Endometrial microvascular endothelial cells (primary cell): ENCODE measurements around the gene ZNF438. TPM values are rescaled to one million over a fixed set of nuclear protein-coding genes. Genes with fewer than 3 reads are reported as not detected.
"Not testable (repeated sequence)": the region's sequence is repeated elsewhere in the genome, so short reads cannot be mapped to it uniquely, and the experiment has no call there.

Experiments
- in situ Hi-C: cut with HindIII; loops from 2 replicates; pipeline ENCODE4 v1.10.0; 2017; ENCODE audit warnings: low sequenced_read_pairs, low pct_unique_long_range_greater_than_20kb; ENCODE audit errors: inconsistent ontology term
- total RNA-seq: library from RNA; depleted of rRNA; stranded (reverse); fragments of >200 nt; gene quantifications from one replicate; pipeline ENCODE4 v1.2.3, GENCODE V29; 2015; ENCODE audit errors: inconsistent ontology term

ZNF438 gene
- total RNA-seq, 1 donor from 2014 or later, result 11.0 TPM

DNA sequence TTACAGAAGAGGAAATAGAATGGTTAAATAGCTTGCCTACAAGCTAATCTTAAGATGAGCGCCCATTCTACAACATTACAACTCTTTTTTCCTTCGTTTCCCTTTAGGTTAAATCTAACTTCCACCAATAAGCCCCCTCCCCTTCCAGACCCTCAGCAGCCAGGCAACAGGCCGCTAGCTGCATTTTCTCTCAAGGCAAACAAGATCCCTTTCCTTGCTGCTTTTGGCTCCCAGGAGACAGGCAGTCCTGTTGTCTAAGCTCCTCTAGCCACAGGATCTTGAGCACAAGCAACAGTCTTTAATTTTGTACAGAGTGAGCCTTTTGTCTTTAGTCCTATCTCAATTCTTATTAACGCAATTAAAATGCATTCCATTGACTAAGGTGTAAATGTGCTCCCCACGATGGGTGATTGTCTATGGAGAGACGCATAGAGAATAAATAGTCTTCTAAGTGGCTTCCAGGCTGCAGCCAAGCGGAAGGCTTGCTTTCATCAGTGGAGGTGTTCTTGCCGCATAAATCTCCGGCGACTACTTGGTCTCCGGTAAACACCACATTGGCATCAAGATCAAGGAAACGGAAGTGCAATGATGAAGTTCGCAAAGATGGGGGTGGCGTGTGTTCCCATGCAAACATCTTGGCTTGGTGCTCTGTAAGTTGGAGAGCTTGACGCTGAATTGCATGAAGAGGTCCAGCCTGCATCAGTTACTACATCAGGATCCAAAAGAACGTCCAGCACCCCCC is 220.2 kb downstream of the ZNF438 start:
- in situ Hi-C loops, result loop anchor here (25.0 kb wide), 1 partner anchor 226 kb away; the partner anchor contains the start of gene ZNF438

DNA sequence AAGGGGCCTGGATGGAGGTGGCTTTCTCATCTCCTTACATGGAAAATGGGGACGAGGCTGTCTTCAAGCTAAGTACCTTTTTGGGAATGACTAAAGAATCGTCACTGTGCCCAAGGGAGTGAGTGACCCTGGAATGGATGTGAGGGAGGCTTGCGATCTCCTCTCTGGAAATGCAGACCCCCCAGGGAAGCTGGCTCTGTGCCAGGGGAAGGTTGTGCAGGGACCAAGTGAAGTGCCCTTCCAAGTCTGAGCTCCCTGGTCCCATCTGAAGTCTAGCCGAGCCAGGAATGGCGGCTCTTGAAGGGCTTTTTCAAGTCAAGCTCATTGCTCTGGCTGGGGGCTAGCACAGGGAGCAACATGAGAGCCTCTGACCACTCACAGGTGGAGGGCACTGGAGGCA is 221.2 kb downstream of the ZNF438 start:
- in situ Hi-C loops, result loop anchor here (25.0 kb wide), 1 partner anchor 227 kb away; the partner anchor contains the start of gene ZNF438

DNA sequence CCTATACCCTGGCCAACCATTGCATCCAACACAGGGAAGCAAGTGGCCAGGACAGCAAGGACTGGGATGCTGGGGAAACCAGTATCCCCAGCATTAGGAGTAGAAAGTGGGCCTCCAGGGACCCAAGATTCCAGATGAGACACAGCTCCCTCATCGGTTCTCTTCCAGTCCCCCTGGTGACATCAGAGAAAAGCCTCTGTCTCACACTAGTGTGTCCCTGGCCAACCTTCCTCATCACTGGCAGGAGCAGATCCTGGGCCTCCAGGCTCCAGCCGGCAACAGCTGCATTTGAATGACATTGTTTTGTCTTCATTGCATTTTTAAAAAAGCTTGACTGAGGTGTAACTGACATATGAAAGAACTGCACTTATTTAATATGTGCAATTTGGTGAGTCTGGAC is 224.8 kb downstream of the ZNF438 start:
- in situ Hi-C loops, result loop anchor here (25.0 kb wide), 1 partner anchor 230 kb away; the partner anchor contains the start of gene ZNF438

DNA sequence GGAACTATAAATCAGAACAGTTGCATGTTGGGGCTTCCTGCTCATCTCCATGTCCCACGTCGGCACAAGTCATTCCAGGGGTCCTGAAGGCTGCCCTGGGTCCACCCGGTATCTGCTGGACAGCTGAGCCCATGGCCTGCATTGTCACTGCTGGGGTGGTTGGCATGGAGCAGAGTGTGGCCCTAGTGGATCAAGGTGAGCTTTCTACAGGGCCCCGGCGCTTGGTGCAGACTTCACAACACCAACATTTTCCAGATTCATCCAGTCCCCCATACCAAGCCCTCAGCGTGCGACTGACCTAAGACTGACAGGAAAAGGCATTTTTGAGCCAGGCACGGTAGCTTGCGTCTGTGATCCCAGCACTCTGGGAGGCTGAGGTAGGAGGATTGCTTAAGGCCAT is 226.6 kb downstream of the ZNF438 start:
- in situ Hi-C loops, result loop anchor here (25.0 kb wide), 1 partner anchor 232 kb away; the partner anchor contains the start of gene ZNF438

DNA sequence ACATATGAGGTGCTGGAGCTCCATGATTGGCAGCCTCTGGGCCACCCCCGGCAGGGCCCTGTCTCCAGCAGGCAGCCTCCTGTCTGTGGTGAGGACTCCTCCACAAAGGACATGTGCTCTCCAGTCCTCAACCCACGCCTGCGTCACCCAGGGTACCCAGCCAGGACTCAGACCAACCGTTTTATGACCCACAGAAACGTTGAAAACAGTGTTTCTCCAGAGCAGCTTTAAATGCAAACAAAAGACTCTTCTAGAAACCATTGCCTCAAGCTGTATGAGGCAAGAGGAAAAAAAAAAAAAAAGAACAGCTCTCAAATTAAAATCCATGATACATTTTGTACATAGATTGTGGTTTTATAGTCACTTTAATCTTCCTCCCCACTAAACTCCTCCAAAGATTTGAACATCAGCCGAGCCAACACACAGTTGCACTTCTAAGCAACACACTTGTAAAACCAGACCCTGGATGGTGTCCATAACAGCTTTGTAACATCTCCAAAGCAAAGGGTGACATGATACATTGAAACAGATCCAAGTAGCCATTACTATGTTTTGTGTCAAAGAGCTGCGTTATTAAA is 227.1 kb downstream of the ZNF438 start:
- in situ Hi-C loops, result loop anchor here (25.0 kb wide), 1 partner anchor 233 kb away; the partner anchor contains the start of gene ZNF438

DNA sequence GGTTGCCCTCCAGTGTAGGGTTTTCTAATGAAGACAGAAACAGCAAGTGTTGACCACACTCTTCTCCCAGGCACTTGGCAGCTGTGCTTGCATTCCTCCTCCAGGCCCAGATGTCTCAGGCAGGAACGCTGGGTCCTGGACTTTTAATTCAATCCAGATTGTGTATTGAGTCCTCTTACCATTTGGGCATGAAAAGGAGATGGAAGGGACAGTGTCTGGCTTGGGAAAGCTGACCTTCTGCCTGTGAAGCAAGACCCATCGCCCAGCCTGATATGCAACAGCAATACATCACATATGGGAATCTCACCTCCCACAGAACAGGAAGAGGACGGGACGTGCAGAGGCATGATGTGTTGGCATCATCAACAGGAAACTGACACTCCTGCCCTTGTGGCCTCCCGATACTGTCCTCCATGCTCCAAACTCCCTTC is 227.8 kb downstream of the ZNF438 start:
- in situ Hi-C loops, result loop anchor here (25.0 kb wide), 1 partner anchor 233 kb away; the partner anchor contains the start of gene ZNF438

DNA sequence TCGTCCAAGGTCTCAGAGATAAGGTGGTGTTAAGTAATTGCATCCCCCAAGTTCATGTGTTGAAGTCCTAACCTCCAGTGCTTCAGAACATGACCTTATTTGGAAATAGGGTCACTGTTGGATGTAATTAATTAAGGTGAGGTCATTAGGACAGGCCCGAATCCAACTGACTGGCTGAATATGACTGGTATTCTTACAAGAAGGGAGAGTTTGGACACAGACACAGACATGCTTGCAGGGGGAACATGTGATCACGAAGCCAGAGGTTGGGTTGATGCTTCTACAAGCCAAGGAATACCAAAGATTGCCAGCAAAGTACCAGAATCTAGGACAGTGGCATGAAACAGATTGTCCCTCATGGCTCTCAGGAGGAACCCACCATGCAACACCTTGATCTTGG is 228.6 kb downstream of the ZNF438 start:
- in situ Hi-C loops, result loop anchor here (25.0 kb wide), 1 partner anchor 234 kb away; the partner anchor contains the start of gene ZNF438

DNA sequence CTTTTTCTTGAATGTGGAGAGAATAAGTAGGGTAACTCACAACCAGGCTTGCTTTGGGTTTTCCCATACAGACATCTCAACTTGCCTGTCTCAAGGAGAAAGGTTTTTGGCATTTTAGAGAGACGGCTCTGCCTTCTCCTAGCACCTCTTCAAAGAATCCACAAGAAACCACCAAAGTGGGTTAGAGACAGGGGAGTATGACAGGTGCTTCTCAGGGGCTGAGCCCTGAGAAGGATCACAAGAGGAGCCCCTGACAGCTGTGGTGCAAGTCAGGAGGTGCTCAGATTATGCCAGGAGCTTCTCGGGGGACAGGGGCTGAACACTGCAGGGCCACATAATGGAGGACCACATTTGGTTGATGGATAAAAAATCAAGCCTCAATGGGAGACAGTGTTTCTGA is 231.3 kb downstream of the ZNF438 start:
- in situ Hi-C loops, result loop anchor here (25.0 kb wide), 1 partner anchor 237 kb away; the partner anchor contains the start of gene ZNF438

DNA sequence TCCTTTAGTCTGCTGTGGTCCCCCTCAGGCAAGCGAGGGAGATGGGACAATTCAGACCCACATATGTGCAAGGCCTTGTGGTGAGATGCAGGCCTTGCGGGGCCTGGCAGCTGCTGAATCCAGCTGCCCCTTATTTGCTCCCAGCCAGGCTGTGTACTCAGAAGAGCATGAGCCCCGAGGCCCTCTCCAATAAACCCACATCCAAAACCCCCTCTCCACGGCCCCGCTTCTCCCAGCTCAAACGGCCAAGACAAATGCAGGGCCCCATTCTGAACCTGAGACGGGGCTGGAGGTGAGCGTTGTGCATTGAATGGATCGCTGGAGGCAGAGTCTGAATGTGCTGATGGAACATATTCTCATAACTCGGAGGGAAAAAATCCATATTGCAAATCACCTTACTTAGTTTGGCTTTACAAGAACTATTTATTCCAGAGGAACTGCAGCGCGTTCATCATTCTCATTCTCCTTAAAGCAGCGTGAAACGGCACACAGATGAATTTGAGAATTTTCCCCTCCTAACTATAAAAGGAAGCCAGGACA is 232.9 kb downstream of the ZNF438 start:
- in situ Hi-C loops, result no loop called here

DNA sequence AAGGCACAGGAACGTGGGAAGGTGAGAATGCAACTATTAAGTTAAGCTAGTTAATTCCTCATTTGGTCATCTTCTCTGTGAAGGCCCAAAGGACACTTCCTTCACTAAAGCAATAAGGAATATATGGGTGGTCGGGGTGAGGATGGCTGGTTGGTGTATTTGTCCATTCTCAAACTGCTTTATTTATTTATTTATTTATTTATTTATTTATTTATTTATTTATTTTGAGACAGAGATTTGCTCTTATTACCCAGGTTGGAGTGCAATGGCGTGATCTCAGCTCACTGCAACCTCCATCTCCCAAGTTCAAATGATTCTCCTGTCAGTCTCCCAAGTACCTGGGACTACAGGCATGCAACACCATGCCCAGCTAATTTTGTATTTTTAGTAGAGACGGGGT is 236.6 kb downstream of the ZNF438 start:
- in situ Hi-C loops, result not testable (repeated sequence)
